Activated CD4-positive, alpha-beta memory T cell treated with anti-CD3 and anti-CD28 coated beads for 36 hours (primary cell): ENCODE results near the gene CYSRT1. TPM values are rescaled to one million over a fixed set of nuclear protein-coding genes. Genes with fewer than 3 reads are reported as not detected.

Source experiments
- CTCF ChIA-PET: fragments of 350-600 bp; sonication (Branson Sonifier 250); formaldehyde crosslinking; loops from one replicate; lab custom pipeline; 2021; ENCODE audit warnings: antibody characterized with exemption, inconsistent platforms; lab: Charles Lee
- POLR2A ChIA-PET: fragments of 350-600 bp; sonication (Branson Sonifier 250); formaldehyde crosslinking; loops from one replicate; lab custom pipeline; 2021; ENCODE audit warnings: antibody characterized with exemption; lab: Charles Lee
- DNase-seq: peaks from one replicate; pipeline ENCODE4 v3.0.0-alpha.2; 2020
- H3K27ac Mint-ChIP-seq: one replicate; pipeline ENCODE4 v1.8.0; 2021; ENCODE audit warnings: mixed read lengths
- H3K27me3 Mint-ChIP-seq: one replicate; pipeline ENCODE4 v1.8.0; 2021; ENCODE audit warnings: mixed read lengths
- H3K36me3 Mint-ChIP-seq: one replicate; pipeline ENCODE4 v1.8.0; 2021; ENCODE audit warnings: mixed read lengths
- H3K4me1 Mint-ChIP-seq: one replicate; pipeline ENCODE4 v1.8.0; 2021; ENCODE audit warnings: low read depth, mixed read lengths
- H3K4me3 Mint-ChIP-seq: one replicate; pipeline ENCODE4 v1.8.0; 2021; ENCODE audit warnings: mild to moderate bottlenecking, mixed read lengths
- H3K9me3 Mint-ChIP-seq: one replicate; pipeline ENCODE4 v1.8.0; 2021; ENCODE audit warnings: mixed read lengths
- intact Hi-C: fragments of 100-400 bp; cut with micrococcal nuclease; formaldehyde crosslinking; loops from one replicate; pipeline ENCODE4 v1.15.1; 2023
- total RNA-seq, 2 experiments: library from RNA; stranded (reverse); gene quantifications; one replicate each; pipeline ENCODE4 v1.2.3, GENCODE V29; 2021

Gene CYSRT1
- total RNA-seq, 2 experiments from 2014 or later: 0.21 to 0.70 TPM

DNA sequence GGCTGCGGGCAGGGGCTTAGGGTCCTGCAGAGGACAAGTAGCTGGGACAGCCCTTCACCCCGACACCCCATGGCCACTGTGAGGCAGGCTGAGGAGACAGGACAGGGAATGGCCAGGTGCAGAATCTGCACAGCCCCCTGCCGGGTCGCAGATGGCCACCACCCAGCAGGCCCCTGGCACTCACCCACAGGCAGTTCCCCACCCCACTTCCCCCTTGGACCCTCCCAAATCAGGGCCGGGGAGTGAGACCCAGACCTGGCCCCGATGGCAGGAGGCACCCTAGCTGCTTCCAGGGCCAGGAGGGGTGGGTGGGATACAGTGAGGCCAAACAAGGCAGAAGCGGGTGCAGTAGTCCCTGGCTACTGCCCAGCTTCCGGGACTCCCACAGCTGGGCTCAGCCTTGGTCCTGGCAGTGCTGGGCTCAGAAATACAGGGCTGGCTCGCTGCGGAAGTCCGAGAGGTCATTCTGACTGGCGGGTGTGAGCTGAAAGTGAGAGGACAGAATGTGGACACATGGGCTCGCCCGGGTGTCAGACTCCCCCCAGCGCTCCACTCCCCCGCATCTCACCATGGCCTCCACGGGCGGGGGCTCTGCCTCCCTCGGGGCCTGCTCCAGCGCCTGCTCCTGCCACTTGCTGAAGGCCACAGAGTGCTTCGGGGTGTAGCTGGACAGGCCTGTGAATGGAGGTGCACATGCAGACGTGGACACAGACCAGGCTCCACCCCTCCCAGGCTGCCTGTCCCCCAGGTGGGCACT, 33.1 kb upstream of the CYSRT1 start:
- no peak for DNase-seq
- intact Hi-C loops: no loop called here
- no peak overlapping the region for H3K4me3 Mint-ChIP-seq
- H3K27ac Mint-ChIP-seq: no peak overlapping the region
- no peaks in the 10 kb centered on the region for H3K9me3 Mint-ChIP-seq
- H3K27me3 Mint-ChIP-seq: no peaks in the 10 kb centered on the region
- CTCF ChIA-PET: interaction anchor here (1.0 kb wide), 1 partner anchor 45 kb away, joined by 3 read pairs; no protein-coding TSS in a partner anchor
- peaks cover 27% of the 10 kb centered on the region for H3K4me1 Mint-ChIP-seq
- POLR2A ChIA-PET: no interaction called here
- H3K36me3 Mint-ChIP-seq: peaks cover 11% of the 10 kb centered on the region

DNA sequence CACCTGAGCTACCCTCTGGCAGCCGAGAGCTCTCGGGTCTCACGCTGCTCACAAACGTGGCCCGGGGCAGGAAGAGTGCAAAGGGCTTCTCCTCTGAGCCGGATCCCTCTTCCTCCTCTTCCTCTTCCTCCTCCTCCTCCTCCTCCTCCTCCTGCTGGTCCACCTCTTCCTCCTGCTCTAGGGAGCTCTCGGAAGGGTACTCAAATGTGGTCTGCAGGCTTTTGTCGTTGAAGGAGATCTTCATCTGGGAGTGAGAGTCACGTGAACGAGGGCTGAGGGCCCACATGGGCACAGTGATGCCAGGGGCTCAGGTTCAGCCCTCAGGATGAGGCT, 32.6 kb upstream of the CYSRT1 start:
- H3K9me3 Mint-ChIP-seq: no peaks in the 10 kb centered on the region
- POLR2A ChIA-PET: no interaction called here
- no peak overlapping the region for H3K27ac Mint-ChIP-seq
- intact Hi-C loops: no loop called here
- peaks cover 11% of the 10 kb centered on the region for H3K36me3 Mint-ChIP-seq
- H3K27me3 Mint-ChIP-seq: no peaks in the 10 kb centered on the region
- DNase-seq: no peak
- H3K4me3 Mint-ChIP-seq: no peak overlapping the region
- H3K4me1 Mint-ChIP-seq: peaks cover 21% of the 10 kb centered on the region
- CTCF ChIA-PET: interaction anchor here (1.0 kb wide), 1 partner anchor 44 kb away, joined by 3 read pairs; no protein-coding TSS in a partner anchor

DNA sequence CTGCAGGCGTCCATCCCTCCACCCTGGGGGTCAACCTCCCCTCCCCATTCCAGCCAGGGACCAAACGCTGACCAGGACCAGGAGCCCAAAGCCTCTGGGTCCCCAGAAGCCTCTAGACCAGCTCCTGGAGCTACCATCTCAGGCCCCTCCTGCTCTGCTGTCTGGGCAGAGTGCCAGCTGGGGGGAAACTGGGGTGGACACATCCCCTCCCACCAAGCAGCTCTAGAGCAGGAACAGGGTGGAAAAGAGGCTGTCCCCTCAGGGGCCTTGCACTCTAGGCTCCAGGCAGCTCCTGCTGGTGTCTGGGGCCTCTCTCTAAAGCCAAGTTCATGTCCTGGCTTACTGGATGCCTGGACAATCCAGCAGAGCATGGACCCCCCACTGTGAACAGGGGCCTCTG, 32.1 kb upstream of the CYSRT1 start:
- no peak overlapping the region for H3K4me3 Mint-ChIP-seq
- H3K9me3 Mint-ChIP-seq: no peaks in the 10 kb centered on the region
- no peak overlapping the region for H3K27ac Mint-ChIP-seq
- POLR2A ChIA-PET: no interaction called here
- intact Hi-C loops: no loop called here
- peaks cover 18% of the 10 kb centered on the region for H3K4me1 Mint-ChIP-seq
- H3K36me3 Mint-ChIP-seq: peaks cover 11% of the 10 kb centered on the region
- CTCF ChIA-PET: interaction anchor here (1.0 kb wide), 1 partner anchor 44 kb away, joined by 3 read pairs; no protein-coding TSS in a partner anchor
- no peak for DNase-seq
- H3K27me3 Mint-ChIP-seq: no peaks in the 10 kb centered on the region

DNA sequence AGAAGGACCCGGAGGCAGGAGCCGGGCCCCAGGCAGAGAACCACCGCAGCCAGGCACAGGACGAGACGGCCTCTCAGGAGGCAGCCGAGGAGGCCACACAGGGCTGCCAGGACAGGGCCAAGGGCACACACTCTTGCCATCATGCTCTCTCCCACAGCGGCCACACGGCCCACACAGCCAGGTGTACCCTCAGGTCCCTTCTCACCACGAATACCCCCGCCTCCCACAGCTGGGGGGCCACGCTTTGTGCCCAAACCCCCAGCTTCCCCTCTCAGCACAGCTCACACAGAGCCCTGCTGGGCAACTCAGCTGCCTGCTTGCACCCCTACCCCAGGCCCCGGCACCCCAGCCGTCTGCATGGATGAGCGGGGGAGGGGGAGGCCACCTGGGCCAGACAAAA, 31.2 kb upstream of the CYSRT1 start:
- intact Hi-C loops: no loop called here
- CTCF ChIA-PET: interaction anchor here (1.4 kb wide), 1 partner anchor 43 kb away, joined by 4 read pairs; no protein-coding TSS in a partner anchor

DNA sequence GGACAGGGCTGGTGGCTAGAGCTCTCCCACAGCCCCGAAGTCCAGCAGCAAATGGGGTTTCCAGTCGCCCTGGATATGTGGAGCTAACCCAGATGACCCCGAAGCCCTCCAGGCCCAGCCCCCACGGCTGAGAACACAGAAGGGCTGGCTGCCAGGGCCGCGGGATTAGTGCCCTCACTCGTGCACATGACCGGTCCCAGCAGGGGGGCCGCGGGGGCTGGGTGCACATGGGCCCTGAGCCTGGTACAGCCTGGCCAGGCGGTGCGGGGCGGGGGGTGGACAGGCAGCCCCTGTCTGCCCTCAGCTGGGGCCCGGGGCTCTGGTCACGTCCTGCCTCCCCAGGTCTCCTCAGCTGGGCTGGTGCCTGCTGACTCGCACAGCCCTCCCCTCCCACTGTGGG, 30.6 kb upstream of the CYSRT1 start:
- H3K27me3 Mint-ChIP-seq: no peaks in the 10 kb centered on the region
- H3K27ac Mint-ChIP-seq: no peak overlapping the region
- intact Hi-C loops: no loop called here

More for the DNA sequence above, 31.2 kb upstream of the CYSRT1 start:
- Mint-ChIP-seq H3K9me3 (no peaks in the 10 kb centered on the region), H3K4me3 (no peak overlapping the region), H3K4me1 (peaks cover 18% of the 10 kb centered on the region), H3K27me3 (no peaks in the 10 kb centered on the region), H3K27ac (no peak overlapping the region), H3K36me3 (peaks cover 9% of the 10 kb centered on the region)
- no peak for DNase-seq
- POLR2A ChIA-PET: no interaction called here

DNA sequence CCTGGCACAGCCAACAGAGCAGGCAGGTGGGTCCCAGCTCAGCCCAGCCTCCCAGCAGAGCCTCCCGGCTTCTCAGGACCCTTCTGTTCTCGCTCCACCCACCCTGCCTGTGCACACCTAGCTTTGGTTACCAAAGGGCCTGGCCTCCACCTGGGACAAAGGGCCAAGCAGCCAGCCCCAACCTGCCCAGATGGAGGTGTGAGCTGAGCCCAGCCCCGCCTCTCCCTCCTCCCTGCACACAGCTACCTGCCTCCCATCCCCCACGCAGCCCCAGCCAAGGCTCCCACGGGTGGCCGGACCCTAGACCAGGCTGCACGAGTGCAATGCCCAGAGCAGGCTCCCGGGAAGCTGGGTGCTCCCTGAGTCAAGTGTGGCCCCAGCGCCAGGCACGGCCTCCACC, 30.1 kb upstream of the CYSRT1 start:
- Mint-ChIP-seq H3K4me3 (no peak overlapping the region), H3K9me3 (no peaks in the 10 kb centered on the region), H3K27ac (no peak overlapping the region), H3K4me1 (peaks cover 10% of the 10 kb centered on the region), H3K36me3 (peaks cover 6% of the 10 kb centered on the region), H3K27me3 (no peaks in the 10 kb centered on the region)
- ChIA-PET POLR2A (no interaction called here), CTCF (no interaction called here)
- intact Hi-C loops: no loop called here
- no peak for DNase-seq

More for the DNA sequence above, 30.6 kb upstream of the CYSRT1 start:
- no peak overlapping the region for H3K4me3 Mint-ChIP-seq
- CTCF ChIA-PET: interaction anchor here (1.4 kb wide), 1 partner anchor 42 kb away, joined by 4 read pairs; no protein-coding TSS in a partner anchor
- POLR2A ChIA-PET: no interaction called here
- H3K36me3 Mint-ChIP-seq: peaks cover 6% of the 10 kb centered on the region
- DNase-seq: no peak
- no peaks in the 10 kb centered on the region for H3K9me3 Mint-ChIP-seq
- H3K4me1 Mint-ChIP-seq: peaks cover 13% of the 10 kb centered on the region

DNA sequence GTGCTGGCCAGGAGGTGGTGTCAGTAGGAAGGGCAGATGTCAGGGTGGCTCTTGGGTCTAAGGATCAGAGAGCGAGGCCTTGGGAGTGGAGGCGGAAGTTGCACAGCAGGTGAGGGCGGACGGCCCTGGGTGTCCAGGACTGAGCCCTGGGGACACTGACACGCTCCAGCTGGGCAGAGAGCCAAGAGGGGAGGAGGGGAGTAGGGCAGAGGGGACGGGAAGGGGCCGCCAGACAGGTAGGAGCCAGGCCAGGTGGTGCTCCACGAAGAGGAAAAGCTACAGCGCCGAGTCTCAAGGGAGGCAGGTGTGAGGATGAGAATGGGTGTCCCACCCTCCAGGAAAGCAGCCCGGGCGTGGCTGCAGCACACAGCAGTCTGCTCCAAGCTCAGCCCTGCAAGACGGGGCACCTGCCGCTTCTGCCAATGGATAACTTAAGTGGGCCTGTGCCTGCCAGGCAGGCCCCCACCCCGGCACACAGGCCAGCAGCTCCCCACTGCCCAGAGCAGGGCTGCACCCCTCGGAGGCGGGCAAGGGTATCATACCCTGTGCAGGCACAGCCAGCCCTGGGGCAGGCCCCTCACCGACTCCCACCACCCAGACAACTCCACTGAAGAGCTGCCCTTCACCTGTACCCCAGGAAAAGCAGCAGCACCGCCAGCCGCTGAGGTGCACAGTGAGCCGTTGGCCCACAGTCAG, 29.3 kb upstream of the CYSRT1 start:
- H3K27me3 Mint-ChIP-seq: no peaks in the 10 kb centered on the region
- ChIA-PET POLR2A (no interaction called here), CTCF (no interaction called here)
- no peaks in the 10 kb centered on the region for H3K9me3 Mint-ChIP-seq
- no peak for DNase-seq
- no peak overlapping the region for H3K4me3 Mint-ChIP-seq
- peaks cover 7% of the 10 kb centered on the region for H3K4me1 Mint-ChIP-seq
- H3K27ac Mint-ChIP-seq: no peak overlapping the region
- intact Hi-C loops: no loop called here
- H3K36me3 Mint-ChIP-seq: peaks cover 3% of the 10 kb centered on the region

DNA sequence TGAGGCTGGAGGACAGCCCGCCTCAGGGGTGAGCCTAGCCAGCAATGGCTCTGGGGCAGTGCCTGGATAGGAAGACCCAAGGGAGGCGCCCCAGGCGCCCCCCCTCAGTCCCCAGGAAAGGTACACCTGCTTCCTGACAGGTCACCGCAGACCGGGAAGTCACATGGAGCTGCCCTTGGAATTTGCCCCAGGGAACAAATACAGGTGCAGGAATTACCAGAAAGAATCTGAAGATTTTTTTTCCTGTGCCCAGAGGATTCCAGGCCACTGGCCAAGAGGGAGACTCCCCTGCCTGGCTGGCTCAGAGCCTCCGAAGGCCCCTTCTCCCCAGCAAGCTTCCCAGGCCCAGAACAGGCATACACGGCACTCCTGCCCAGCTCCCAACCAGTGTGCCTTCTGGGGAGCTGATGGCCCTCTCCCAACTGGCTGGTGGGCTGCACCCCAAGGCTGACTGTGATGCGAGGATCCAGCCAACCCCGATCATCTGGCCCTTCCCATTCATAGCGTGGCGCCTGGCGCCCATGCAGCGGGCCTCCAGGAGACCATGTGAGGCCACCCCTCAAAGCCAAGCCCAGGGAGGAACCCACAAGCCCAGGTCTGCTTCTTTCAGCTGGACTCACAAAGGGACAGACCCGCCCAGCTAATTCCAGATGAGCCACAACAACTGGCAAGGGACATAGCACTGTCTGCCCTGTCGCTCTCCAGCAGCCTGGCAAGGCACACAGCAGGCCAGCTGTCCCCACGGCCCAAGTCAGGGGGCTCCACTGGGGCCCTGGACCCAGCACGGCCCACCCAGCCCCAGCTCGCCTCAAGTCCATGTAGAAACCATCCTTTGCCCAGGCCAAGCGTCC, 26.7 kb upstream of the CYSRT1 start:
- POLR2A ChIA-PET: interaction anchor here (0.9 to 1.2 kb wide), 2 partner anchors 9 to 12 kb away, joined by 3 to 4 read pairs; no protein-coding TSS in a partner anchor
- no peak overlapping the region for H3K4me3 Mint-ChIP-seq
- H3K27ac Mint-ChIP-seq: no peak overlapping the region

DNA sequence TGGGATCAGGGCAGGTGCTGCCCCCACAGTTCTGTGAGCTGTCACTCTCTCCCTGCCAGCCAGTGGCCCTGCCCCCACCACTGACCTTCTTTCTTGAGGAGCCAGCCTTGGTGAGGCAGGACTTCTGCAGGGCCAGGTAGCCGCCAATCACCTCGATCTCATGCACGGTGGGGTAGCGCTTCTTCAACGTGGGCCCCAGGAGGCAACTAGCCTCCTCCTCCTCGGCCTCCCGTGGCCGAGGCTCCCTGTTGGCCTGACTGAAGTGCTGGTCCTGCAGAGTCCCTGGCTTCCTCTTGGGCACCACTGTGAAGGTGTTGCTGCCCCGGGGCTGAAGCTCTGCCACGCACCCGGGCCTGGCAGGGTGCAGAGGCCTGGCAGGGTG, 26.1 kb upstream of the CYSRT1 start:
- no peaks in the 10 kb centered on the region for H3K27me3 Mint-ChIP-seq
- POLR2A ChIA-PET: interaction anchor here (0.8 to 0.9 kb wide), 2 partner anchors 9 to 11 kb away, joined by 3 read pairs; no protein-coding TSS in a partner anchor
- H3K36me3 Mint-ChIP-seq: no peaks in the 10 kb centered on the region
- CTCF ChIA-PET: interaction anchor here (1.0 to 2.2 kb wide), 4 partner anchors 10 to 76 kb away, joined by 3 to 8 read pairs (median 4); partner anchors contain the start of gene RNF224
- no peak overlapping the region for H3K27ac Mint-ChIP-seq
- H3K4me1 Mint-ChIP-seq: peaks cover 19% of the 10 kb centered on the region
- DNase-seq: no peak
- H3K4me3 Mint-ChIP-seq: peak overlapping the region; percentile 12
- intact Hi-C loops: no loop called here
- H3K9me3 Mint-ChIP-seq: no peaks in the 10 kb centered on the region

More for the DNA sequence above, 26.7 kb upstream of the CYSRT1 start:
- no peaks in the 10 kb centered on the region for H3K9me3 Mint-ChIP-seq
- H3K27me3 Mint-ChIP-seq: no peaks in the 10 kb centered on the region
- CTCF ChIA-PET: interaction anchor here (1.3 to 2.2 kb wide), 3 partner anchors 9 to 76 kb away, joined by 3 to 8 read pairs (median 4); partner anchors contain the start of gene RNF224
- no peaks in the 10 kb centered on the region for H3K36me3 Mint-ChIP-seq
- no peak for DNase-seq
- H3K4me1 Mint-ChIP-seq: peaks cover 15% of the 10 kb centered on the region
- intact Hi-C loops: no loop called here

DNA sequence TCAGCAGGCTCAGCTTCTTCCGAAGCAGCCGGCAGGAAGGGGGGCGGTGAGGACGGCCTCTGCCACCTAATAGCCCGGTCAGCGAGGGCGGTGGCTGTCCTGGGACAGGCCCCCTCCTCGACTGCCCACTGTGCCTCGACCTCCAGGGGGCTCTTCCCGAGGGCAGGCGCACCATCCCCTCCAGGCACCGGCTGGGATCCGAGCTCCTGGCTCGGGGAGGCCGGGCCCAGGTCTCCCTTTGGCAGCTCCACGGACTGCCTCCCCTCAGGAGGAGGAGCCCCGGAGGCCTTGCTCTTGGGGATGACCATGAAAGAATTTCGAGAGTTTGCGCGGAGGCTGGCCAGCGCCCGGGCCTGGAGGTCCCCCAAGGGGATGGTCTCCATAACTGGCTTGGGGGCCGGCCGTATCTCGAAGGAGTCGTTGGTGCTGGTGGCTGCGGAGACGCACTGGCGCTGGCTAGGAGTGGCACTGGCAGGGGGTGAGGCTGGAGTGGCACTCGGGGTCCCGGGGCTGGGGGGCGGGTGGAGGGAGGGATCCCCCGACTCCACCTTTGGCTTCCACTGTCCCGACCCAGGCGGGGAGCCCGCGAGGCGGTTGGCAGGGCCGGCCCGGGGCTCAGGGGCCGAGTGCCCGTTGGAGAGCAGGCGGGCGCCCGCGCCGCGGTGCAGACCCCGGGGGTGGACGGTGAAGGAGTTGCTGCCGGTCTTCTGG, 25.4 kb upstream of the CYSRT1 start:
- Mint-ChIP-seq H3K9me3 (no peaks in the 10 kb centered on the region), H3K27ac (peak overlapping the region; percentile 42), H3K4me1 (peaks cover 26% of the 10 kb centered on the region), H3K4me3 (peak overlapping the region; percentile 68), H3K27me3 (no peaks in the 10 kb centered on the region), H3K36me3 (no peaks in the 10 kb centered on the region)
- ChIA-PET POLR2A (interaction anchor here (0.8 to 1.7 kb wide), 2 partner anchors 10 kb away, joined by 3 to 14 read pairs; partner anchors contain the start of genes ANAPC2 and SSNA1), CTCF (interaction anchor here (1.0 to 2.2 kb wide), 4 partner anchors 10 to 77 kb away, joined by 3 to 8 read pairs (median 4); partner anchors contain the start of gene RNF224)
- no peak for DNase-seq
- intact Hi-C loops: loop anchor here (1.0 to 10.0 kb wide), 4 partner anchors 11 to 315 kb away; partner anchors contain the start of genes ANAPC2, SSNA1, TRAF2 and TUBB4B
